Testis (tissue), 2 donors: ENCODE results near the gene HID1.

Experiments
- POLR2A ChIP-seq: fragments of 450-650 bp; IDR thresholded peaks from one replicate; pipeline ENCODE4 v1.6.1; 2017; ENCODE audit warnings: antibody characterized with exemption, mild to moderate bottlenecking, moderate library complexity
- TF ChIP-seq, protein P1 (sequence below), 3 experiments: fragments of 450-650 bp in 2 of 3; fragments of 200-600 bp in 1 of 3; sonication (generic) in 1 of 3; IDR thresholded peaks; one replicate each; pipeline ENCODE4 v1.5.1; 2016 to 2019; ENCODE audit warnings: antibody characterized with exemption in 3 of 3, mild to moderate bottlenecking in 2 of 3, moderate library complexity in 1 of 3

DNA sequence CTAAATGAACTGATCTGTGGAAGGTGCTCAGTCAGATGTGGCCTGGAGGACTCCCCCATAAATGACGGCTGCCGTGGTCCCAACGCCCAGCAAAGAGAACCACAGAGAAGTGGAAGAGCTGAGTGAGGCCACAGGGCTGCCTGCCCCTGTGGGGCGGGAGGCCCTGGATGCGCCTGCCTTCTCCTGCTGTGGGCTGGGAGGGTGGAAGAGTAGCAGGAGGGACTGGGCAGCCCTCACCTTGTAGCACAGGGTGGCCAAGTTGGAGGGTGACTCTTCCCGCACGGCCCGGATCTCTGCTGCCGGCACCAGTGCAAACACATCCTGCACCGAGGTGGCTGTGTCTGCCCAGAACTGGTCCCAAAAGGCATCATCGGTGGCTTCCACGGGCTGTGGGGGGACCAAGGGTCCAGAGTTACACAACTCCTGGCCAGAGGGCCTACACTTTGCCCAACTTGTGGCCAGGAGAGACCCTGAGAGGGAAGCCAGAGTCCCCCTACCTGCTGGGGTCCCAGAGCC lies 8.3 kb downstream of the HID1 start:
- TF ChIP-seq, protein P1, sequence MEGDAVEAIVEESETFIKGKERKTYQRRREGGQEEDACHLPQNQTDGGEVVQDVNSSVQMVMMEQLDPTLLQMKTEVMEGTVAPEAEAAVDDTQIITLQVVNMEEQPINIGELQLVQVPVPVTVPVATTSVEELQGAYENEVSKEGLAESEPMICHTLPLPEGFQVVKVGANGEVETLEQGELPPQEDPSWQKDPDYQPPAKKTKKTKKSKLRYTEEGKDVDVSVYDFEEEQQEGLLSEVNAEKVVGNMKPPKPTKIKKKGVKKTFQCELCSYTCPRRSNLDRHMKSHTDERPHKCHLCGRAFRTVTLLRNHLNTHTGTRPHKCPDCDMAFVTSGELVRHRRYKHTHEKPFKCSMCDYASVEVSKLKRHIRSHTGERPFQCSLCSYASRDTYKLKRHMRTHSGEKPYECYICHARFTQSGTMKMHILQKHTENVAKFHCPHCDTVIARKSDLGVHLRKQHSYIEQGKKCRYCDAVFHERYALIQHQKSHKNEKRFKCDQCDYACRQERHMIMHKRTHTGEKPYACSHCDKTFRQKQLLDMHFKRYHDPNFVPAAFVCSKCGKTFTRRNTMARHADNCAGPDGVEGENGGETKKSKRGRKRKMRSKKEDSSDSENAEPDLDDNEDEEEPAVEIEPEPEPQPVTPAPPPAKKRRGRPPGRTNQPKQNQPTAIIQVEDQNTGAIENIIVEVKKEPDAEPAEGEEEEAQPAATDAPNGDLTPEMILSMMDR (IDR thresholded peaks at IDR 0.05): no peak
- no peak for TF ChIP-seq POLR2A
